ENCODE results near the gene VIT.

The VIT gene

GRCh38 chr2:36662638-36663037, 33.9 kb upstream of the VIT start:
- Histone ChIP-seq H3K4me3 (ENCODE audit: low read depth in 1 of 2, low read length in 2 of 2) (no peak overlapping the region), H3K27me3 (ENCODE audit: control insufficient read depth in 1 of 2, insufficient read depth in 2 of 2, low read length in 2 of 2) (no peaks in the 10 kb centered on the region), H3K9me3 (ENCODE audit: control insufficient read depth in 1 of 2, low read length in 2 of 2) (no peaks in the 10 kb centered on the region), H3K27ac (ENCODE audit: low read depth, low read length) (no peak overlapping the region), H3K36me3 (ENCODE audit: control insufficient read depth in 1 of 2, insufficient read depth in 2 of 2, low read length in 2 of 2) (no peaks in the 10 kb centered on the region), H3K4me1 (ENCODE audit: control insufficient read depth in 1 of 2, insufficient read depth in 2 of 2, low read length in 2 of 2) (no peaks in the 10 kb centered on the region), H3K9ac (ENCODE audit: low read depth in 1 of 2, low read length in 2 of 2) (no peak overlapping the region)

GRCh38 chr2:36663295-36663694, 33.2 kb upstream of the VIT start:
- Histone ChIP-seq H3K27ac (ENCODE audit: low read depth, low read length) (no peak overlapping the region), H3K36me3 (ENCODE audit: control insufficient read depth in 1 of 2, insufficient read depth in 2 of 2, low read length in 2 of 2) (no peaks in the 10 kb centered on the region), H3K9me3 (ENCODE audit: control insufficient read depth in 1 of 2, low read length in 2 of 2) (no peaks in the 10 kb centered on the region), H3K27me3 (ENCODE audit: control insufficient read depth in 1 of 2, insufficient read depth in 2 of 2, low read length in 2 of 2) (no peaks in the 10 kb centered on the region), H3K4me1 (ENCODE audit: control insufficient read depth in 1 of 2, insufficient read depth in 2 of 2, low read length in 2 of 2) (no peaks in the 10 kb centered on the region), H3K9ac (ENCODE audit: low read depth in 1 of 2, low read length in 2 of 2) (no peak overlapping the region), H3K4me3 (ENCODE audit: low read depth in 1 of 2, low read length in 2 of 2) (no peak overlapping the region)

- H3K9me3 ChIP-seq (ENCODE audit: control insufficient read depth in 1 of 2, low read length in 2 of 2), result no peaks in the 10 kb centered on the region
- no peak overlapping the region for H3K9ac ChIP-seq (ENCODE audit: low read depth in 1 of 2, low read length in 2 of 2)
- no peak overlapping the region for H3K4me3 ChIP-seq (ENCODE audit: low read depth in 1 of 2, low read length in 2 of 2)
- H3K36me3 ChIP-seq (ENCODE audit: control insufficient read depth in 1 of 2, insufficient read depth in 2 of 2, low read length in 2 of 2), result no peaks in the 10 kb centered on the region
- H3K27me3 ChIP-seq (ENCODE audit: control insufficient read depth in 1 of 2, insufficient read depth in 2 of 2, low read length in 2 of 2), result no peaks in the 10 kb centered on the region
- H3K27ac ChIP-seq (ENCODE audit: low read depth, low read length), result no peak overlapping the region
- no peaks in the 10 kb centered on the region for H3K4me1 ChIP-seq (ENCODE audit: control insufficient read depth in 1 of 2, insufficient read depth in 2 of 2, low read length in 2 of 2)
Observed at GRCh38 chr2:36663851-36664695, 32.4 kb upstream of the VIT start.

- Histone ChIP-seq H3K4me3 (ENCODE audit: low read depth in 1 of 2, low read length in 2 of 2) (no peak overlapping the region), H3K4me1 (ENCODE audit: control insufficient read depth in 1 of 2, insufficient read depth in 2 of 2, low read length in 2 of 2) (no peaks in the 10 kb centered on the region)
Observed at GRCh38 chr2:36664696-36665076, 31.8 kb upstream of the VIT start.

GRCh38 chr2:36667931-36668330, 28.6 kb upstream of the VIT start:
- Histone ChIP-seq H3K4me3 (ENCODE audit: low read depth in 1 of 2, low read length in 2 of 2) (no peak overlapping the region), H3K4me1 (ENCODE audit: control insufficient read depth in 1 of 2, insufficient read depth in 2 of 2, low read length in 2 of 2) (no peaks in the 10 kb centered on the region), H3K9me3 (ENCODE audit: control insufficient read depth in 1 of 2, low read length in 2 of 2) (no peaks in the 10 kb centered on the region), H3K36me3 (ENCODE audit: control insufficient read depth in 1 of 2, insufficient read depth in 2 of 2, low read length in 2 of 2) (no peaks in the 10 kb centered on the region), H3K27me3 (ENCODE audit: control insufficient read depth in 1 of 2, insufficient read depth in 2 of 2, low read length in 2 of 2) (no peaks in the 10 kb centered on the region), H3K27ac (ENCODE audit: low read depth, low read length) (no peak overlapping the region), H3K9ac (ENCODE audit: low read depth in 1 of 2, low read length in 2 of 2) (no peak overlapping the region)

More at GRCh38 chr2:36664696-36665076, 31.8 kb upstream of the VIT start:
- Histone ChIP-seq H3K36me3 (ENCODE audit: control insufficient read depth in 1 of 2, insufficient read depth in 2 of 2, low read length in 2 of 2) (no peaks in the 10 kb centered on the region), H3K27me3 (ENCODE audit: control insufficient read depth in 1 of 2, insufficient read depth in 2 of 2, low read length in 2 of 2) (no peaks in the 10 kb centered on the region), H3K9me3 (ENCODE audit: control insufficient read depth in 1 of 2, low read length in 2 of 2) (no peaks in the 10 kb centered on the region), H3K27ac (ENCODE audit: low read depth, low read length) (no peak overlapping the region), H3K9ac (ENCODE audit: low read depth in 1 of 2, low read length in 2 of 2) (no peak overlapping the region)

GRCh38 chr2:36670881-36671595, 25.5 kb upstream of the VIT start:
- Histone ChIP-seq H3K9ac (ENCODE audit: low read depth in 1 of 2, low read length in 2 of 2) (no peak overlapping the region), H3K27me3 (ENCODE audit: control insufficient read depth in 1 of 2, insufficient read depth in 2 of 2, low read length in 2 of 2) (no peaks in the 10 kb centered on the region), H3K4me1 (ENCODE audit: control insufficient read depth in 1 of 2, insufficient read depth in 2 of 2, low read length in 2 of 2) (no peaks in the 10 kb centered on the region), H3K9me3 (ENCODE audit: control insufficient read depth in 1 of 2, low read length in 2 of 2) (no peaks in the 10 kb centered on the region), H3K36me3 (ENCODE audit: control insufficient read depth in 1 of 2, insufficient read depth in 2 of 2, low read length in 2 of 2) (no peaks in the 10 kb centered on the region), H3K4me3 (ENCODE audit: low read depth in 1 of 2, low read length in 2 of 2) (no peak overlapping the region), H3K27ac (ENCODE audit: low read depth, low read length) (no peak overlapping the region)

- Histone ChIP-seq H3K4me1 (ENCODE audit: control insufficient read depth in 1 of 2, insufficient read depth in 2 of 2, low read length in 2 of 2) (no peaks in the 10 kb centered on the region), H3K27me3 (ENCODE audit: control insufficient read depth in 1 of 2, insufficient read depth in 2 of 2, low read length in 2 of 2) (no peaks in the 10 kb centered on the region), H3K36me3 (ENCODE audit: control insufficient read depth in 1 of 2, insufficient read depth in 2 of 2, low read length in 2 of 2) (no peaks in the 10 kb centered on the region), H3K9ac (ENCODE audit: low read depth in 1 of 2, low read length in 2 of 2) (no peak overlapping the region), H3K4me3 (ENCODE audit: low read depth in 1 of 2, low read length in 2 of 2) (no peak overlapping the region), H3K9me3 (ENCODE audit: control insufficient read depth in 1 of 2, low read length in 2 of 2) (no peaks in the 10 kb centered on the region), H3K27ac (ENCODE audit: low read depth, low read length) (no peak overlapping the region)
Observed at GRCh38 chr2:36671731-36672130, 24.8 kb upstream of the VIT start.

- Histone ChIP-seq H3K9me3 (ENCODE audit: control insufficient read depth in 1 of 2, low read length in 2 of 2) (no peaks in the 10 kb centered on the region), H3K27me3 (ENCODE audit: control insufficient read depth in 1 of 2, insufficient read depth in 2 of 2, low read length in 2 of 2) (no peaks in the 10 kb centered on the region), H3K36me3 (ENCODE audit: control insufficient read depth in 1 of 2, insufficient read depth in 2 of 2, low read length in 2 of 2) (no peaks in the 10 kb centered on the region), H3K4me1 (ENCODE audit: control insufficient read depth in 1 of 2, insufficient read depth in 2 of 2, low read length in 2 of 2) (no peaks in the 10 kb centered on the region), H3K4me3 (ENCODE audit: low read depth in 1 of 2, low read length in 2 of 2) (no peak overlapping the region), H3K27ac (ENCODE audit: low read depth, low read length) (no peak overlapping the region), H3K9ac (ENCODE audit: low read depth in 1 of 2, low read length in 2 of 2) (no peak overlapping the region)
Observed at GRCh38 chr2:36672199-36672598, 24.3 kb upstream of the VIT start.

- Histone ChIP-seq H3K9ac (ENCODE audit: low read depth in 1 of 2, low read length in 2 of 2) (no peak overlapping the region), H3K4me3 (ENCODE audit: low read depth in 1 of 2, low read length in 2 of 2) (no peak overlapping the region), H3K27ac (ENCODE audit: low read depth, low read length) (no peak overlapping the region), H3K27me3 (ENCODE audit: control insufficient read depth in 1 of 2, insufficient read depth in 2 of 2, low read length in 2 of 2) (no peaks in the 10 kb centered on the region), H3K36me3 (ENCODE audit: control insufficient read depth in 1 of 2, insufficient read depth in 2 of 2, low read length in 2 of 2) (no peaks in the 10 kb centered on the region), H3K4me1 (ENCODE audit: control insufficient read depth in 1 of 2, insufficient read depth in 2 of 2, low read length in 2 of 2) (no peaks in the 10 kb centered on the region), H3K9me3 (ENCODE audit: control insufficient read depth in 1 of 2, low read length in 2 of 2) (no peaks in the 10 kb centered on the region)
Observed at GRCh38 chr2:36675579-36676282, 20.8 kb upstream of the VIT start.

- H3K9me3 ChIP-seq (ENCODE audit: control insufficient read depth in 1 of 2, low read length in 2 of 2), result no peaks in the 10 kb centered on the region
- no peak overlapping the region for H3K9ac ChIP-seq (ENCODE audit: low read depth in 1 of 2, low read length in 2 of 2)
- H3K4me1 ChIP-seq (ENCODE audit: control insufficient read depth in 1 of 2, insufficient read depth in 2 of 2, low read length in 2 of 2), result no peaks in the 10 kb centered on the region
- H3K27ac ChIP-seq (ENCODE audit: low read depth, low read length), result no peak overlapping the region
- H3K27me3 ChIP-seq (ENCODE audit: control insufficient read depth in 1 of 2, insufficient read depth in 2 of 2, low read length in 2 of 2), result no peaks in the 10 kb centered on the region
- H3K4me3 ChIP-seq (ENCODE audit: low read depth in 1 of 2, low read length in 2 of 2), result no peak overlapping the region
- H3K36me3 ChIP-seq (ENCODE audit: control insufficient read depth in 1 of 2, insufficient read depth in 2 of 2, low read length in 2 of 2), result no peaks in the 10 kb centered on the region
Observed at GRCh38 chr2:36676364-36676763, 20.1 kb upstream of the VIT start.
